H1 (cell line): ENCODE data around the gene GRK5. TPM values are rescaled to one million over a fixed set of nuclear protein-coding genes. Genes with fewer than 3 reads are reported as not detected.

Experiments
- CTCF ChIA-PET: fragments of 300-600 bp; sonication (Branson Sonifier 250); formaldehyde crosslinking; loops from one replicate; lab custom pipeline; 2021; ENCODE audit not compliant: partially characterized antibody; lab: Charles Lee
- POLR2A ChIA-PET: fragments of 300-600 bp; sonication (Branson Sonifier 250); formaldehyde crosslinking; loops from one replicate; lab custom pipeline; 2021; ENCODE audit warnings: inconsistent platforms; ENCODE audit not compliant: partially characterized antibody; lab: Charles Lee
- DNase-seq, 2 experiments: peaks; one replicate each; pipeline versions ENCODE4 v3.0.0 to v3.0.0-alpha.2; 2010 to 2022; ENCODE audit warnings: low spot score in 2 of 2, low read depth in 1 of 2, mixed read lengths in 1 of 2
- FAIRE-seq: peaks from 2 replicates; lab custom pipeline; 2011; peaks lifted over from hg19 to GRCh38; lab: Jason Lieb, UNC
- H2AFZ ChIP-seq: 2 replicates; pipeline ENCODE4 v1.8.1; 2012; ENCODE audit warnings: low read length, inconsistent platforms
- H2AK5ac ChIP-seq: 2 replicates; pipeline ENCODE4 v1.6.1; 2013; ENCODE audit warnings: low read depth, low read length
- H2BK120ac ChIP-seq: replicated peaks from 2 replicates; pipeline ENCODE3; 2013; ENCODE audit warnings: low read depth, low read length, inconsistent platforms
- H2BK12ac ChIP-seq: 2 replicates; pipeline ENCODE4 v1.6.1; 2013; ENCODE audit warnings: low read depth, low read length
- H2BK15ac ChIP-seq: 2 replicates; pipeline ENCODE4 v1.6.1; 2013; ENCODE audit warnings: low read length
- H2BK20ac ChIP-seq: 2 replicates; pipeline ENCODE4 v1.6.1; 2013; ENCODE audit warnings: low read length
- H2BK5ac ChIP-seq: 2 replicates; pipeline ENCODE4 v1.6.1; 2013; ENCODE audit warnings: low read depth, low read length
- H3K14ac ChIP-seq: 2 replicates; pipeline ENCODE4 v1.6.1; 2013; ENCODE audit warnings: inconsistent platforms; ENCODE audit not compliant: insufficient read length
- H3K18ac ChIP-seq: 2 replicates; pipeline ENCODE4 v1.6.1; 2013; ENCODE audit warnings: low read length; ENCODE audit errors: extremely low read depth
- H3K23ac ChIP-seq: 2 replicates; pipeline ENCODE4 v1.6.1; 2013; ENCODE audit warnings: inconsistent platforms; ENCODE audit not compliant: insufficient read length
- H3K23me2 ChIP-seq: 2 replicates; pipeline ENCODE4 v1.6.1; 2013; ENCODE audit warnings: low read depth, low read length
- H3K27ac ChIP-seq: 2 replicates; pipeline ENCODE4 v1.6.1; 2011; ENCODE audit warnings: low read depth, low read length, inconsistent platforms
- H3K27me3 ChIP-seq, 4 experiments: replicated peaks in 1 of 4; 1 replicate in 1 of 4; 2 replicates in 3 of 4; pipeline versions ENCODE4 v1.6.1 to v1.8.1; 2011 to 2013; ENCODE audit warnings: low read length in 3 of 4, mild to moderate bottlenecking in 3 of 4, inconsistent platforms in 2 of 4, mixed read lengths in 2 of 4, moderate library complexity in 1 of 4; ENCODE audit not compliant: control insufficient read depth in 3 of 4, insufficient read depth in 3 of 4; ENCODE audit errors: extremely low read depth in 1 of 4
- H3K36me3 ChIP-seq, 4 experiments: 2 replicates each; pipeline versions ENCODE4 v1.6.1 to v1.8.1; 2011 to 2013; ENCODE audit warnings: mild to moderate bottlenecking in 4 of 4, low read length in 3 of 4, moderate library complexity in 2 of 4, control low read depth in 1 of 4, inconsistent platforms in 1 of 4; ENCODE audit not compliant: insufficient read depth in 4 of 4, control insufficient read depth in 2 of 4
- H3K4ac ChIP-seq: replicated peaks from 2 replicates; pipeline ENCODE3; 2013; ENCODE audit warnings: low read length, low read depth, mixed read lengths, inconsistent platforms; ENCODE audit not compliant: insufficient read length
- H3K4me1 ChIP-seq, 4 experiments: replicated peaks in 1 of 4; 1 replicate in 1 of 4; 2 replicates in 3 of 4; pipeline versions ENCODE4 v1.6.1 to v1.8.1; 2011 to 2013; ENCODE audit warnings: low read length in 3 of 4, inconsistent platforms in 2 of 4, mixed read lengths in 1 of 4; ENCODE audit not compliant: insufficient read depth in 4 of 4, control insufficient read depth in 3 of 4
- H3K4me2 ChIP-seq, 2 experiments: 2 replicates each; pipeline versions ENCODE4 v1.6.1 to v1.8.1; 2011 to 2013; ENCODE audit warnings: low read depth in 2 of 2, low read length in 2 of 2, control low read depth in 1 of 2, inconsistent platforms in 1 of 2, mild to moderate bottlenecking in 1 of 2; ENCODE audit not compliant: insufficient read depth in 1 of 2
- H3K4me3 ChIP-seq, 4 experiments: fragments of 200-600, 300-600 bp in 1 of 4; sonication (generic), shearing (Covaris generic), sonication (Bioruptor Twin) in 1 of 4; 2 replicates each; pipeline versions ENCODE4 v1.5.1 to v1.8.1; 2011 to 2016; ENCODE audit warnings: low read length in 4 of 4, low read depth in 3 of 4, control low read depth in 2 of 4, inconsistent platforms in 2 of 4, mild to moderate bottlenecking in 2 of 4, mixed read lengths in 1 of 4, moderate library complexity in 1 of 4; ENCODE audit not compliant: insufficient read depth in 2 of 4; ENCODE audit errors: extremely low read depth in 1 of 4
- H3K56ac ChIP-seq: replicated peaks from 2 replicates; pipeline ENCODE3; 2013; ENCODE audit warnings: low read depth, mild to moderate bottlenecking, mixed read lengths, low read length, inconsistent platforms; ENCODE audit not compliant: insufficient read length
- H3K79me1 ChIP-seq: 2 replicates; pipeline ENCODE4 v1.6.1; 2013; ENCODE audit warnings: low read depth, low read length, control low read depth
- H3K79me2 ChIP-seq, 2 experiments: 2 replicates each; pipeline versions ENCODE4 v1.6.1 to v1.8.1; 2012 to 2013; ENCODE audit warnings: low read length in 2 of 2, mild to moderate bottlenecking in 2 of 2, inconsistent platforms in 1 of 2; ENCODE audit not compliant: insufficient read depth in 2 of 2, control insufficient read depth in 1 of 2
- H3K9ac ChIP-seq, 4 experiments: replicated peaks in 1 of 4; 1 replicate in 1 of 4; 2 replicates in 3 of 4; pipeline versions ENCODE4 v1.6.1 to v1.8.1; 2011 to 2013; ENCODE audit warnings: low read depth in 3 of 4, low read length in 3 of 4, control low read depth in 2 of 4, mild to moderate bottlenecking in 2 of 4, moderate library complexity in 2 of 4, inconsistent platforms in 1 of 4; ENCODE audit errors: extremely low read depth in 1 of 4
- H3K9me3 ChIP-seq, 2 experiments: 2 replicates each; pipeline versions ENCODE4 v1.6.1 to v1.8.1; 2012 to 2013; ENCODE audit warnings: mild to moderate bottlenecking in 2 of 2, moderate library complexity in 2 of 2, control low read depth in 1 of 2, inconsistent platforms in 1 of 2, low read depth in 1 of 2, low read length in 1 of 2, mixed read lengths in 1 of 2; ENCODE audit not compliant: insufficient read depth in 2 of 2
- H4K20me1 ChIP-seq, 2 experiments: replicated peaks in 1 of 2; 2 replicates each; pipeline versions ENCODE3 to v1.8.1; 2011 to 2013; ENCODE audit warnings: inconsistent platforms in 2 of 2, low read length in 2 of 2, mild to moderate bottlenecking in 1 of 2; ENCODE audit not compliant: insufficient read depth in 2 of 2, control insufficient read depth in 1 of 2
- H4K5ac ChIP-seq: 2 replicates; pipeline ENCODE4 v1.6.1; 2013; ENCODE audit warnings: low read length, low read depth, mixed read lengths, inconsistent platforms; ENCODE audit not compliant: insufficient read length
- H4K8ac ChIP-seq: 2 replicates; pipeline ENCODE4 v1.8.0; 2013; ENCODE audit warnings: mild to moderate bottlenecking, moderate library complexity, low read length, inconsistent platforms; ENCODE audit not compliant: insufficient read depth; ENCODE audit errors: extremely low read depth
- H4K91ac ChIP-seq: replicated peaks from 2 replicates; pipeline ENCODE3; 2013; ENCODE audit warnings: low read length, mixed read lengths, inconsistent platforms; ENCODE audit not compliant: insufficient read length
- GTF2F1 ChIP-seq: IDR thresholded peaks from 2 replicates; pipeline ENCODE4 v1.6.1; 2012; ENCODE audit warnings: low read depth, low read length, improper control_type of control experiment, borderline replicate concordance
- KDM1A ChIP-seq: fragments of 200-600, 300-600 bp; sonication (generic); IDR thresholded peaks from 2 replicates; pipeline ENCODE4 v1.7.1; 2016; ENCODE audit warnings: mild to moderate bottlenecking, low read length, borderline replicate concordance
- WGBS, 2 experiments: shearing (Covaris generic) in 1 of 2; methylation state at CpG; one replicate each; pipeline versions ENCODE4 v1.1.6 to v1.1.7; 2013 to 2015; ENCODE audit warnings: low lambda C conversion rate in 2 of 2, mixed read lengths in 2 of 2, inconsistent platforms in 1 of 2, low coverage in 1 of 2, missing lambda C conversion rate in 1 of 2; ENCODE audit not compliant: insufficient replicate concordance in 2 of 2, insufficient coverage in 1 of 2, insufficient read length in 1 of 2; ENCODE audit errors: extremely low coverage in 1 of 2, missing lambda C conversion rate in 1 of 2; 5-methylcytosine and 5-hydroxymethylcytosine counted together
- polyA plus RNA-seq, 7 experiments: library from polyadenylated mRNA; depleted of rRNA in 3 of 7; stranded (reverse) in 5 of 7; unstranded in 2 of 7; fragments of >200 nt in 5 of 7; fragments of 200-250 nt in 2 of 7; gene quantifications; 1 replicate in 5 of 7; 2 replicates in 1 of 7; 4 replicates in 1 of 7; pipeline versions ENCODE4 v1.2.1 to v1.2.3, GENCODE V29; 2011 to 2013; ENCODE audit warnings: missing spikeins in 2 of 7, mixed read lengths in 2 of 7
- total RNA-seq: library from RNA; stranded (reverse); fragmentation: NEBNext Ultra II Directional; extraction: Animal tissue kit (Norgen Biotek cat#: 25700); gene quantifications from 2 replicates; pipeline ENCODE4 v1.2.1, GENCODE V29; 2021

Gene GRK5
- total and polyA plus RNA-seq, 2 of the 8 experiments (the other 6 are each of a cell fraction or from before 2014, with no cell fraction given), result 0.54 to 2.5 TPM

DNA sequence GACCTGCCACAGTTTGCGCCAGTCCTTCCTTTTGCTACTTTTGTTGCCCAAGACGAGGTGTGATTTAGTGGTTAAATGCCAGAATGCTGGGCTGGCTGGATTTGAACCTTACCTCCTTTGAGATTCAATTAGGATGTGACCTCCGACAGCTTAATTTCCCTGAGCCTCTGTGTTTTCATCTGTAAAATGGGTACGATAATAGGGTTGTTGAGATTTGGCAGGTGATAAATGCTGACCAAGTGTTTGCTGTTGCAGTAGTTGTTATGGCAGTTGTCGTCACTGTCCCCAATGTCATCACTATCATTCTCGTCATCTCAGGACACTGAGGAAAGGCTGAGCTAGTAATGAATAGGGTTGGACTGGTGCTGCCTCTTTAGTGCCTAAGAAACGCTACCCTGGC lies 61.1 kb downstream of the GRK5 start:
- no peaks in the 10 kb centered on the region for H3K23me2 ChIP-seq
- peaks cover 0 to 2% (median 0%) of the 10 kb centered on the region in 4 experiments; a peak in 1 of 7 replicates for H3K4me1 ChIP-seq
- POLR2A ChIA-PET, result no interaction called here
- H2BK15ac ChIP-seq, result no peak overlapping the region
- no peak overlapping the region for H4K91ac ChIP-seq
- H2BK12ac ChIP-seq, result no peak overlapping the region
- H3K18ac ChIP-seq, result no peak overlapping the region
- H3K9me3 ChIP-seq, result no peaks in the 10 kb centered on the region
- no peak overlapping the region for H2AFZ ChIP-seq
- H3K9ac ChIP-seq, result no peak overlapping the region
- H3K4ac ChIP-seq, result no peak overlapping the region
- no peak overlapping the region for H3K56ac ChIP-seq
- no peaks in the 10 kb centered on the region for H3K79me2 ChIP-seq
- no peak overlapping the region for H3K23ac ChIP-seq
- H2AK5ac ChIP-seq, result no peak overlapping the region
- CTCF ChIA-PET, result interaction anchor here (1.1 to 1.9 kb wide), 2 partner anchors 9 to 61 kb away, joined by 3 to 5 read pairs; partner anchors contain the start of gene GRK5
- H4K5ac ChIP-seq, result no peak overlapping the region
- FAIRE-seq, result no peak
- H2BK5ac ChIP-seq, result no peak overlapping the region
- no peaks in the 10 kb centered on the region for H4K20me1 ChIP-seq
- no peak overlapping the region for H3K27ac ChIP-seq
- H3K36me3 ChIP-seq, result no peaks in the 10 kb centered on the region
- H2BK120ac ChIP-seq, result no peak overlapping the region
- no peak overlapping the region for H3K14ac ChIP-seq
- DNase-seq, result no peak
- H3K27me3 ChIP-seq, result no peaks in the 10 kb centered on the region
- TF ChIP-seq KDM1A, result peak; percentile 58; the same call in 1 of the 2 replicates
- no peak for TF ChIP-seq GTF2F1
- H2BK20ac ChIP-seq, result no peak overlapping the region
- WGBS, 2 experiments, result 91% methylated on average over 7 of the region's 7 CpGs; no CpG with 5 or more reads in 1 of the 2 experiments
- no peak overlapping the region for H4K8ac ChIP-seq
- H3K4me2 ChIP-seq, result no peak overlapping the region
- H3K4me3 ChIP-seq, result no peak overlapping the region
- no peaks in the 10 kb centered on the region for H3K79me1 ChIP-seq
